GM10266 (cell line): Measurements from ENCODE around the gene RRM1.
"Not testable (repeated sequence)": the region's sequence is repeated elsewhere in the genome, so short reads cannot be mapped to it uniquely, and the experiment has no call there.

Experiments
- DNase-seq: peaks from one replicate; pipeline ENCODE4 v3.0.0; 2012; ENCODE audit errors: extremely low spot score
- TF ChIP-seq, protein P1 (sequence below): IDR thresholded peaks from 2 replicates; pipeline ENCODE4 v1.5.1; 2012; ENCODE audit warnings: mild to moderate bottlenecking, low read depth; ENCODE audit not compliant: control insufficient read depth, insufficient read depth; ENCODE audit errors: missing control alignments

The RRM1 gene

DNA sequence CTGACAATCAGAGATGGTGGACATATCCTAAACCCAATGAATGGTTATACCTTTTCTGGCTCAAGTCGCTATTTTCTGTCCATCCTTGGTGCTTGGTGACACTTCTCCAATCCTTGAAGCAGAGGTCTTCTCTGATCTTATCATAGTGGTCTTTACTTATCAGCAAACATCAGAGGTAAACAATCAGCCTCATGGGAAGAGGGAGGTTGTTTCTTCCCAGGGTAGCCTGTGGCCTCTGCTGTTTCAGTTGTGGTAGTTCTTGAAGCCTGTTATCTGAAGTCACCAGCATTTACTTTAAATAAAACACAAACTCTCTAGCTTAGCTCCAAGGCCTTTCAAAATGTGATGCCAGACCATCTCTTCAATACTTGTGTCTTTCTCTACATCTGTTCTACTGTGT, 66.7 kb downstream of the RRM1 start:
- TF ChIP-seq, protein P1, sequence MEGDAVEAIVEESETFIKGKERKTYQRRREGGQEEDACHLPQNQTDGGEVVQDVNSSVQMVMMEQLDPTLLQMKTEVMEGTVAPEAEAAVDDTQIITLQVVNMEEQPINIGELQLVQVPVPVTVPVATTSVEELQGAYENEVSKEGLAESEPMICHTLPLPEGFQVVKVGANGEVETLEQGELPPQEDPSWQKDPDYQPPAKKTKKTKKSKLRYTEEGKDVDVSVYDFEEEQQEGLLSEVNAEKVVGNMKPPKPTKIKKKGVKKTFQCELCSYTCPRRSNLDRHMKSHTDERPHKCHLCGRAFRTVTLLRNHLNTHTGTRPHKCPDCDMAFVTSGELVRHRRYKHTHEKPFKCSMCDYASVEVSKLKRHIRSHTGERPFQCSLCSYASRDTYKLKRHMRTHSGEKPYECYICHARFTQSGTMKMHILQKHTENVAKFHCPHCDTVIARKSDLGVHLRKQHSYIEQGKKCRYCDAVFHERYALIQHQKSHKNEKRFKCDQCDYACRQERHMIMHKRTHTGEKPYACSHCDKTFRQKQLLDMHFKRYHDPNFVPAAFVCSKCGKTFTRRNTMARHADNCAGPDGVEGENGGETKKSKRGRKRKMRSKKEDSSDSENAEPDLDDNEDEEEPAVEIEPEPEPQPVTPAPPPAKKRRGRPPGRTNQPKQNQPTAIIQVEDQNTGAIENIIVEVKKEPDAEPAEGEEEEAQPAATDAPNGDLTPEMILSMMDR = no peak
- DNase-seq = no peak

DNA sequence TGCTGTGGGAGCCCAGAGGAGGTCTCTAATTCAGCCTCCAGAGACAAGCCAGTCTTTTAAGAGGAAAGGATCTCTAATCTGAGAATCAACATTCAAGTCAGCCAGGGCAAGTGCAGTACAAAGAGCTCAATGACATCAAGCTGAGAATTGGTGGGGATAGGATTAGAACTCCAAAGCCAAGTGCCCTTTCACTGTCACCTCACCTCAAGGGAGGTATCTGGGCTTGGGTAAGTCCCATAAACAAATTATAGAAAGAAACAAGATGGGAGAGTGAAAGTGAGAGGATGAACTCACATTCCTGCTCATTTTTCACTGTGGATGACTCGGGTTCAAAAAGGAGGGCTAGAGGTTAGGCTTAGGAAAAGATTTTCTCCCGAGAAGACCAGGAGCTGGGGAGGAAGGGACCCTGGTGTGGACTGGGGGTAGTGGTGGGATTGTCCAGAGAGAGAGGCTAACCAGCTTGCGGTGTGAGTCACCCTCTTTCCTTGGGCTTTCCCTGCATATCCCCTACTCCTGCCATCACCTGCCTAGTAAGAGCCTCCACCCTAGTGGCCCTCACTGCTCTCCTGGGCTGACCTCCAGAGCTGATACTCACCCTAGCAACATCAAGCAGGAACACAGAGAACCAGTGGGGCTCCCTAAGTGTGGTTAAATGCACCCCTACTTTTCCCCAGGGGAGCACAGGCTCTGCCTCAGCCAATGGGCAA, 70.4 kb downstream of the RRM1 start:
- TF ChIP-seq, protein P1 = no peak
- no peak for DNase-seq

- no peak for DNase-seq
- TF ChIP-seq, protein P1 = no peak
Observed at GRCh38 chr11:4167292-4167691, 72.7 kb downstream of the RRM1 start.

GRCh38 chr11:4167758-4168157, 73.2 kb downstream of the RRM1 start:
- TF ChIP-seq, protein P1 = no peak
- no peak for DNase-seq

DNA sequence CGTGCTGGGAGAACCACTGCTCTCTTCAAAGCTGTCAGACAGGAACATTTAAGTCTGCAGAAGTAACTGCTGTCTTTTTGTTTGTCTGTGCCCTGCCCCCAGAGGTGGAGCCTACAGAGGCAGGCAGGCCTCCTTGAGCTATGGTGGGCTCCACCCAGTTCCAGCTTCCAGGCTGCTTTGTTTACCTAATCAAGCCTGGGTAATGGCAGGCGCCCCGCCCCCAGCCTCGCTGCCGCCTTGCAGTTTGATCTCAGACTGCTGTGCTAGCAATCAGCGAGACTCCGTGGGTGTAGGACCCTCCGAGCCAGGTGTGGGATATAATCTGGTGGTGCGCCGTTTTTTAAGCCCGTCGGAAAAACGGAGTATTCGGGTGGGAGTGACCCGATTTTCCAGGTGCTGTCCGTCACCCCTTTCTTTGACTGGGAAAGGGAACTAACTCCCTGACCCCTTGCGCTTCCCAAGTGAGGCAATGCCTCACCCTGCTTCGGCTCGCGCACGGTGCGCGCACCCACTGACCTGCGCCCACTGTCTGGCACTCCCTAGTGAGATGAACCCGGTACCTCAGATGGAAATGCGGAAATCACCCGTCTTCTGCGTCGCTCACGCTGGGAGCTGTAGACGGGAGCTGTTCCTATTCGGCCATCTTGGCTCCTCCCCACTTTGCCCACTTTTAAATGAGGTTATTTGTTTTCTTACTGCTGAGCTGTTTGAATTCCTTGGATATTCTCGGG, 81.2 kb downstream of the RRM1 start:
- not testable (repeated sequence) for DNase-seq

GRCh38 chr11:4178813-4179662, 84.4 kb downstream of the RRM1 start:
- no peak for DNase-seq
- TF ChIP-seq, protein P1 = no peak

DNA sequence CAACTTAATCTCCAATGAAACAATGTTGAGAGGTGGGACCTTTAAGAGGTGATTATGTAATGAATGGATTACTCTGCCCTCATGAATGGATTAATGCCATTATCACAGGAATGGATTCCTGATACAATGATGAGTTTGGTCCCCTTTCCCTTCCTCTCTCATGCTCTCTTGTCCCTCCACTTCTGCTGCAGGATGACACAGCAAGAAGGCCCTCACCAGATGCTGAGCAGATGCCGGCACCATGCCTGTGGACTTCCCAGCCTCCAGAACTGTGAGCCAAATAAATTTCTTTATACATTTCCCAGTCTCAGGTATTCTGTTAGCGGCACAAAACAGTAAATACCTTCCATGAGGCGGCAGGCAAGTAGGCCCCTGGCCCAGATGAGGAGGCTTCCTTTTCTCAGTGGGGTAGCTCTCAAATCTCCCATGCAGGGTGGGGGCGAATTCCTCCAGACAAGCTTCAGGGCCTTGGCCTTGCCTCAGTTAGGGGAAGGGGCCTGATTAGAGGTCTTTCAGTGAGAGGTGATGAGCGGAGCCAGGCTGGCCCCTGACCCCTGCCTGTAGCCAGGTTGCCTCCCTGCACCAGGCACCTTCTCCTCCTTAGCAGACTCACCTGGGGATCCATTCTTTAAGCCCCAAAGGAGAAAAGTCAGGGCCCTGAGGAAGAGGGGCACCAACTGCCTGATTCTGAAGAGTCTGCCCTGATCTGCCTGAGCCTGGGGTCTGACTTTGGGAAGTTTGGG, 86.0 kb downstream of the RRM1 start:
- no peak for DNase-seq

More for the DNA sequence above, 86.0 kb downstream of the RRM1 start:
- TF ChIP-seq, protein P1 = no peak
